Prostate gland (tissue), 2 donors: Measurements from ENCODE around the gene CDKN2C. TPM values are rescaled to one million over a fixed set of nuclear protein-coding genes. Genes with fewer than 3 reads are reported as not detected.

Experiments
- DNase-seq: peaks from one replicate; pipeline ENCODE4 v3.0.0-alpha.2; 2019; ENCODE audit warnings: low spot score
- H3K27ac ChIP-seq, 2 donors: fragments of 200-600 bp; sonication (generic); 2 replicates each; pipeline ENCODE4 v1.5.1; 2017 to 2019
- H3K27me3 ChIP-seq: fragments of 200-600 bp; sonication (generic); replicated peaks from 2 replicates; pipeline ENCODE4 v1.5.1; 2019; ENCODE audit not compliant: insufficient read depth
- H3K36me3 ChIP-seq, 2 donors: fragments of 200-600 bp; sonication (generic); 1 replicate in 1 of 2; 2 replicates in 1 of 2; pipeline versions ENCODE4 v1.5.1 to v1.8.1; 2017 to 2019
- H3K4me1 ChIP-seq: fragments of 200-600 bp; sonication (generic); replicated peaks from 2 replicates; pipeline ENCODE4 v1.5.1; 2019
- H3K4me3 ChIP-seq, 2 donors: fragments of 200-600 bp; sonication (generic); 2 replicates each; pipeline ENCODE4 v1.5.1; 2017 to 2019
- H3K9me3 ChIP-seq: fragments of 200-600 bp; sonication (generic); 2 replicates; pipeline ENCODE4 v1.5.1; 2017
- CTCF ChIP-seq, 4 experiments: fragments of 200-600 bp in 2 of 4; fragments of 450-650 bp in 2 of 4; sonication (generic) in 2 of 4; IDR thresholded peaks; 1 replicate in 3 of 4; 2 replicates in 1 of 4; pipeline ENCODE4 v1.5.1; 2016 to 2019; ENCODE audit warnings: antibody characterized with exemption in 4 of 4, mild to moderate bottlenecking in 2 of 4, moderate library complexity in 2 of 4
- POLR2A ChIP-seq: fragments of 450-650 bp; IDR thresholded peaks from one replicate; pipeline ENCODE4 v1.6.1; 2016; ENCODE audit warnings: antibody characterized with exemption, mild to moderate bottlenecking
- POLR2AphosphoS5 ChIP-seq: sonication (generic); formaldehyde crosslinking; IDR thresholded peaks from one replicate; pipeline ENCODE4 v1.6.1; 2017; ENCODE audit warnings: antibody characterized with exemption
- WGBS: methylation state at CpG from one replicate; pipeline ENCODE4 v1.1.5; 2018; 5-methylcytosine and 5-hydroxymethylcytosine counted together
- intact Hi-C: fragments of 100-400 bp; cut with DNase I; formaldehyde crosslinking; loops from one replicate; pipeline ENCODE4 v1.14.2; 2022
- total RNA-seq, 2 donors: library from RNA; depleted of rRNA; stranded (reverse); fragments of >200 nt; gene quantifications; one replicate each; pipeline ENCODE4 v1.1.0, GENCODE V29; 2016

CDKN2C gene
- total RNA-seq, 2 donors from 2014 or later, result 6.8 to 8.4 TPM

GRCh38 chr1:50970509-50970887 lies 453 bp downstream of the CDKN2C start:
- Histone ChIP-seq H3K4me3 (peak overlapping the region; percentile 67 to 79), H3K4me1 (no peaks in the 10 kb centered on the region), H3K27me3 (no peaks in the 10 kb centered on the region), H3K9me3 (no peaks in the 10 kb centered on the region), H3K36me3 (no peaks in the 10 kb centered on the region), H3K27ac (peak overlapping the region; percentile 94 to 98)
- no peak for DNase-seq
- whole genome bisulfite sequencing, result 15% methylated on average over 6 of the region's 6 CpGs
- intact Hi-C loops, result no loop called here
- TF ChIP-seq POLR2A (no peak), POLR2AphosphoS5 (no peak), CTCF (IDR thresholded peaks at IDR 0.05) (no peak)

GRCh38 chr1:50970931-50971582 lies 1.0 kb downstream of the CDKN2C start:
- intact Hi-C loops, result no loop called here
- 34% methylated on average over 7 of the region's 7 CpGs for WGBS
- Histone ChIP-seq H3K36me3 (no peaks in the 10 kb centered on the region), H3K27ac (peak overlapping the region; percentile 94 to 98), H3K9me3 (no peaks in the 10 kb centered on the region), H3K27me3 (no peaks in the 10 kb centered on the region), H3K4me1 (no peaks in the 10 kb centered on the region), H3K4me3 (peak overlapping the region; percentile 67 to 79)
- no peak for TF ChIP-seq POLR2A
- no peak for TF ChIP-seq CTCF (IDR thresholded peaks at IDR 0.05)
- TF ChIP-seq POLR2AphosphoS5, result no peak
- no peak for DNase-seq

- no peaks in the 10 kb centered on the region for H3K4me1 ChIP-seq
- peak overlapping the region in 1 of 2 donors; percentile 79 for H3K4me3 ChIP-seq
- DNase-seq, result no peak
- H3K9me3 ChIP-seq, result no peaks in the 10 kb centered on the region
- H3K27me3 ChIP-seq, result no peaks in the 10 kb centered on the region
- WGBS, result 70% methylated on average over 6 of the region's 6 CpGs
- H3K36me3 ChIP-seq, result no peaks in the 10 kb centered on the region
- TF ChIP-seq POLR2A, result no peak
- TF ChIP-seq POLR2AphosphoS5, result no peak
- TF ChIP-seq CTCF (IDR thresholded peaks at IDR 0.05), result no peak
- intact Hi-C loops, result no loop called here
- H3K27ac ChIP-seq, result no peak overlapping the region
Measured at GRCh38 chr1:50971748-50972305, 1.8 kb downstream of the CDKN2C start.

- H3K4me3 ChIP-seq, result no peak overlapping the region
- H3K4me1 ChIP-seq, result no peaks in the 10 kb centered on the region
- no peaks in the 10 kb centered on the region for H3K27me3 ChIP-seq
- WGBS, result 60% methylated on average over 1 of the region's 1 CpG
- DNase-seq, result no peak
- no peaks in the 10 kb centered on the region for H3K9me3 ChIP-seq
- no peak overlapping the region for H3K27ac ChIP-seq
- intact Hi-C loops, result no loop called here
- TF ChIP-seq POLR2AphosphoS5 (no peak), POLR2A (no peak), CTCF (IDR thresholded peaks at IDR 0.05) (no peak)
- H3K36me3 ChIP-seq, result no peaks in the 10 kb centered on the region
Measured at GRCh38 chr1:50972766-50973165, 2.7 kb downstream of the CDKN2C start.

- H3K27me3 ChIP-seq, result no peaks in the 10 kb centered on the region
- H3K27ac ChIP-seq, result no peak overlapping the region
- no peak for DNase-seq
- H3K4me3 ChIP-seq, result no peak overlapping the region
- no peaks in the 10 kb centered on the region for H3K4me1 ChIP-seq
- TF ChIP-seq POLR2AphosphoS5 (no peak), POLR2A (no peak), CTCF (IDR thresholded peaks at IDR 0.05) (no peak)
- WGBS, result 87% methylated on average over 1 of the region's 1 CpG
- H3K36me3 ChIP-seq, result no peaks in the 10 kb centered on the region
- H3K9me3 ChIP-seq, result no peaks in the 10 kb centered on the region
- intact Hi-C loops, result no loop called here
Measured at GRCh38 chr1:50973255-50973654, 3.2 kb downstream of the CDKN2C start.
